Caco-2 (cell line): ENCODE data around the gene GPR183. TPM values are rescaled to one million over a fixed set of nuclear protein-coding genes. Genes with fewer than 3 reads are reported as not detected.

ENCODE experiments used
- BruUV-seq: library from RNA; stranded (reverse); fragments of 400-500 nt; replicated peaks from 2 replicates; lab custom pipeline; 2021; lab: Mats Ljungman, UMichigan
- CTCF ChIA-PET: fragments of 300-600 bp; sonication (Branson Sonifier 250); formaldehyde crosslinking; loops from one replicate; lab custom pipeline; 2022; ENCODE audit warnings: antibody characterized with exemption; lab: Charles Lee
- POLR2A ChIA-PET: fragments of 300-600 bp; sonication (Branson Sonifier 250); formaldehyde crosslinking; loops from one replicate; lab custom pipeline; 2022; ENCODE audit warnings: antibody characterized with exemption; lab: Charles Lee
- DNase-seq, 2 experiments: peaks; one replicate each; pipeline versions ENCODE4 v3.0.0 to v3.0.0-alpha.2; 2020 to 2022
- H3K27me3 ChIP-seq: replicated peaks from 2 replicates; pipeline ENCODE4 v1.6.0; 2011; ENCODE audit warnings: low read length; ENCODE audit not compliant: control insufficient read depth, insufficient read depth
- H3K36me3 ChIP-seq: 2 replicates; pipeline ENCODE4 v1.5.1; 2011; ENCODE audit warnings: low read length; ENCODE audit not compliant: control insufficient read depth, insufficient read depth
- H3K4me1 ChIP-seq: fragments of 250-450 bp; sonication (Bioruptor Pico); 2 replicates; pipeline ENCODE4 v1.5.1; 2020; ENCODE audit warnings: mild to moderate bottlenecking
- H3K4me3 ChIP-seq: 2 replicates; pipeline ENCODE4 v1.5.1; 2011; ENCODE audit warnings: low read depth, mild to moderate bottlenecking, control low read depth, low read length
- H3K9me3 ChIP-seq: fragments of 250-450 bp; sonication (Bioruptor Pico); 2 replicates; pipeline ENCODE4 v1.5.1; 2020; ENCODE audit warnings: mild to moderate bottlenecking, moderate library complexity
- H3K27ac Mint-ChIP-seq: one replicate; pipeline ENCODE4 v1.8.0; 2022; ENCODE audit warnings: mixed read lengths; ENCODE audit not compliant: unreplicated experiment
- H3K27me3 Mint-ChIP-seq: one replicate; pipeline ENCODE4 v1.8.0; 2022; ENCODE audit warnings: mixed read lengths; ENCODE audit not compliant: insufficient read depth, unreplicated experiment
- H3K36me3 Mint-ChIP-seq: one replicate; pipeline ENCODE4 v1.8.0; 2022; ENCODE audit warnings: mild to moderate bottlenecking, mixed read lengths; ENCODE audit not compliant: insufficient read depth, unreplicated experiment
- H3K4me1 Mint-ChIP-seq: one replicate; pipeline ENCODE4 v1.8.0; 2022; ENCODE audit warnings: low read depth, mixed read lengths; ENCODE audit not compliant: unreplicated experiment
- H3K4me3 Mint-ChIP-seq: one replicate; pipeline ENCODE4 v1.8.0; 2022; ENCODE audit warnings: mild to moderate bottlenecking, moderate library complexity, mixed read lengths; ENCODE audit not compliant: unreplicated experiment
- H3K9me3 Mint-ChIP-seq: one replicate; pipeline ENCODE4 v1.8.0; 2022; ENCODE audit warnings: mixed read lengths; ENCODE audit not compliant: unreplicated experiment
- CTCF ChIP-seq, 2 experiments: fragments of 200-600 bp in 1 of 2; IDR thresholded peaks; 1 replicate in 1 of 2; 2 replicates in 1 of 2; pipeline versions ENCODE4 v1.5.1 to v1.8.0; 2011 to 2022; ENCODE audit warnings: antibody characterized with exemption in 1 of 2, control low read depth in 1 of 2, inconsistent platforms in 1 of 2, low read depth in 1 of 2, low read length in 1 of 2, mild to moderate bottlenecking in 1 of 2, moderate library complexity in 1 of 2; ENCODE audit not compliant: insufficient read depth in 1 of 2, severe bottlenecking in 1 of 2, unreplicated experiment in 1 of 2
- intact Hi-C: fragments of 100-400 bp; cut with micrococcal nuclease; formaldehyde crosslinking; loops from one replicate; pipeline ENCODE4 v1.10.0; 2022; ENCODE audit not compliant: unreplicated experiment
- total RNA-seq: library from RNA; stranded (reverse); gene quantifications from 2 replicates; pipeline ENCODE4 v1.2.3, GENCODE V29; 2022

Gene GPR183
- total RNA-seq, 1 experiment from 2014 or later = not detected

DNA sequence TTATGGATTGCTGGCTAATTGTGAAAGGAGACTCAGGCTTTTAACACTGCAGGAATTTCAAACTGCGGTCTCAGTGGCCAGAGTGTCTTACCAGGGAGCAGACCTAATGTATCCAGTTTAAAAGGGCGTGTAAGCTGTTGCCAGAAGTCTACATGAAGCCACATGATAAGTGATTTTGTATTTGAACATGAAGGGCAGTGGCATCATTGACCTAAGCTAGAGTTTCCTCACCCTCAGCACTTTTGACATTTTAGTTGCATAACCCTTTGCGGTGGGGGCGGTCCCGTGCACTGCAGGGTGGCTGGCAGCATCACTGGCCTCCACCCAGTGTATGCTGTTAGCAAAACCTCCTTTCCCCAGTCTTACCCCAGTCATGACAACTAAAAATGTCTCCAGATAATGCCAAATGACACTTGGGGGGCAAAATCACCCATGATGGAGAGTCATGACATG lies 25.4 kb downstream of the GPR183 start:
- Mint-ChIP-seq H3K4me1 (no peaks in the 10 kb centered on the region), H3K9me3 (no peaks in the 10 kb centered on the region), H3K36me3 (peaks cover 4% of the 10 kb centered on the region), H3K27ac (no peak overlapping the region), H3K4me3 (no peak overlapping the region), H3K27me3 (no peaks in the 10 kb centered on the region)
- no peaks in the 10 kb centered on the region; the same call in 1 of the 2 replicates for H3K36me3 ChIP-seq
- CTCF ChIA-PET = no interaction called here
- no peak overlapping the region for H3K4me3 ChIP-seq
- DNase-seq = no peak
- TF ChIP-seq CTCF (IDR thresholded peaks at IDR 0.05; ENCODE audit: insufficient read depth in 1 of 2, low read depth in 1 of 2, low read length in 1 of 2, severe bottlenecking in 1 of 2, unreplicated experiment in 1 of 2) = no peak
- intact Hi-C loops = no loop called here
- no peaks in the 10 kb centered on the region for H3K4me1 ChIP-seq
- H3K27me3 ChIP-seq = no peaks in the 10 kb centered on the region
- BruUV-seq = no TSS peak
- POLR2A ChIA-PET = no interaction called here
- no peaks in the 10 kb centered on the region for H3K9me3 ChIP-seq

DNA sequence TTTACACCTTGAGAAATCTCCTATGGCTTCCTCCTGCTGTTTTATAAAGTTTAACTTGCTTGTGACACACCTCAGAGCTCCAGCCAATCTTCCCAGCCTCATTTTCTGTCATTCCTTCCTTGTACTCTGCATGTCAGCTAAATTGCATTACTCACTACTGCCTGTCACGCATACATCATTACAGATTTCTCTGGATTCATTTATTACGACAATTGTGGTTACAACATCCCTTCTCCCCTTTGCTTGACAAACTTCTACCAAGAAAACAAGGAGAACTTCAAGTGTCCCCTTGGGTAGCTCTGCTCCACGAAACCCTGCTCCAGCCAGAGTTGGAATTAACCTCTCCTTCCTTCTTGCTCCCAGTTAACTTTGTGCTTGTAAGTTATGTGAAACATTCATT lies 27.0 kb downstream of the GPR183 start:
- no peak overlapping the region for H3K4me3 ChIP-seq
- BruUV-seq = no TSS peak
- POLR2A ChIA-PET = no interaction called here
- no peaks in the 10 kb centered on the region for H3K4me1 ChIP-seq
- Mint-ChIP-seq H3K9me3 (no peaks in the 10 kb centered on the region), H3K36me3 (peaks cover 10% of the 10 kb centered on the region), H3K27ac (no peak overlapping the region), H3K27me3 (no peaks in the 10 kb centered on the region), H3K4me3 (no peak overlapping the region), H3K4me1 (no peaks in the 10 kb centered on the region)
- CTCF ChIA-PET = no interaction called here
- intact Hi-C loops = no loop called here
- DNase-seq = no peak
- no peak for TF ChIP-seq CTCF (IDR thresholded peaks at IDR 0.05; ENCODE audit: insufficient read depth in 1 of 2, low read depth in 1 of 2, low read length in 1 of 2, severe bottlenecking in 1 of 2, unreplicated experiment in 1 of 2)
- H3K9me3 ChIP-seq = no peaks in the 10 kb centered on the region
- H3K36me3 ChIP-seq = no peaks in the 10 kb centered on the region; the same call in 1 of the 2 replicates
- H3K27me3 ChIP-seq = no peaks in the 10 kb centered on the region

DNA sequence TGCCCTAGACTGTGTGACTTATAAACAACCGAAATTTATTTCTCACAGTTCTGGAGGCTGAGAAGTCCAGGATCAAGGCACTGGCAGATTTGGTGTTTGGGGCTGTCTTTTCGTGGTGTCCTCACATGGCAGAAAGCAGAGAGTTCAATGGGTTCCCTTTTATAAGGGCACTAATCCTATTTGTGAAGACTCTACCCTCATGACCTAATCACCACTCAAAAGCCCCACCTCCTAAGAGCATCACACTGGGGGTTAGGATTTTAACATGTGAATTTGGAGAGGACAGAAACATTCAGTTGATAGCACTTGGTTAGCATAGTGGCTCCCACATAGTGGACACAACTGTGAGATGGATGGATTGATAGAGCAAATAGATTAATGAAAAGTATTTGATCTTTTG lies 27.6 kb downstream of the GPR183 start:
- no peaks in the 10 kb centered on the region; the same call in 1 of the 2 replicates for H3K36me3 ChIP-seq
- no peak for TF ChIP-seq CTCF (IDR thresholded peaks at IDR 0.05; ENCODE audit: insufficient read depth in 1 of 2, low read depth in 1 of 2, low read length in 1 of 2, severe bottlenecking in 1 of 2, unreplicated experiment in 1 of 2)
- peaks cover 10% of the 10 kb centered on the region for H3K36me3 Mint-ChIP-seq
- ChIA-PET CTCF (no interaction called here), POLR2A (no interaction called here)
- no peaks in the 10 kb centered on the region for H3K4me1 ChIP-seq
- no peak for DNase-seq
- no peak overlapping the region for H3K4me3 ChIP-seq
- BruUV-seq = no TSS peak
- no peak overlapping the region for H3K4me3 Mint-ChIP-seq
- intact Hi-C loops = no loop called here
- H3K4me1 Mint-ChIP-seq = no peaks in the 10 kb centered on the region
- no peaks in the 10 kb centered on the region for H3K27me3 Mint-ChIP-seq
- no peaks in the 10 kb centered on the region for H3K9me3 Mint-ChIP-seq
- H3K9me3 ChIP-seq = no peaks in the 10 kb centered on the region
- no peak overlapping the region for H3K27ac Mint-ChIP-seq
- H3K27me3 ChIP-seq = no peaks in the 10 kb centered on the region
